HL-60/S4 treated with retinoic acid at 250 ng/mL for 4 days and 3 days (cell line): ENCODE results near the gene FAM221B.

ENCODE experiments used
- in situ Hi-C: fragments of 300-500 bp; cut with MboI; formaldehyde crosslinking; loops from 2 replicates; pipeline ENCODE4 v1.7.0; 2022; ENCODE audit warnings: low sequenced_read_pairs

FAM221B gene

GRCh38 chr9:35847792-35848572, 19.4 kb upstream of the FAM221B start:
- in situ Hi-C loops: no loop called here

GRCh38 chr9:35845824-35846771, 17.6 kb upstream of the FAM221B start:
- in situ Hi-C loops: no loop called here

DNA sequence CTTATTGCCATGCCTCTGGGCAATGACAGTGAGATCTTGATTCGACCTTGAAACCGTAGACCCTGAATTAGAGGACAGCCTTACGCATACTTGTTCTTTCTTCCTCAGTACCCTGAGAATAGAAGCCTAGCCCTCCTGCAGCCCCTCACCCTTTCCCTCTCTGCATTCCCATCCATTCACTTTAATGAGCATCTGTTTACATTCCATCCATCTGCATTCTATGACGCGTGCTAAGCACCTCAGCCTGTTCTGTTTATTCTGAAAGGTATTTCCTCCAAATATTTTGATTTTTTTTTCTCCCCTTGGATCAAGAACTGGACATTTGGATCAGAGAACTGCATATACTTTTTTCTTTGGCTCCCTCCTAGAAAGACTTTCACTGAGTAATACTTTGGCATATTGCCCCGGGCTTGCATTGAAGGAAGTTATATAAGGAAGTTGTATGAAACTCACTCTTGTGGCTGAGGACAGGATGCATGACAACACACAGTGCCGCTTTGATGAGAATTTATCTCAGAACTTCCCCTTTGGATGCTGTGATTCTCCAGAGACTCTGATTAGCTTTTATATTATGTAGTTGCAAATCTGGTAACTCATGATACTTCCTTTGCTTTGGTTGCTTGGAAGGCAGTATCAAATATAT, 16.2 kb upstream of the FAM221B start:
- in situ Hi-C loops: no loop called here

- in situ Hi-C loops: no loop called here
Observed at GRCh38 chr9:35842795-35843194, 14.3 kb upstream of the FAM221B start.

DNA sequence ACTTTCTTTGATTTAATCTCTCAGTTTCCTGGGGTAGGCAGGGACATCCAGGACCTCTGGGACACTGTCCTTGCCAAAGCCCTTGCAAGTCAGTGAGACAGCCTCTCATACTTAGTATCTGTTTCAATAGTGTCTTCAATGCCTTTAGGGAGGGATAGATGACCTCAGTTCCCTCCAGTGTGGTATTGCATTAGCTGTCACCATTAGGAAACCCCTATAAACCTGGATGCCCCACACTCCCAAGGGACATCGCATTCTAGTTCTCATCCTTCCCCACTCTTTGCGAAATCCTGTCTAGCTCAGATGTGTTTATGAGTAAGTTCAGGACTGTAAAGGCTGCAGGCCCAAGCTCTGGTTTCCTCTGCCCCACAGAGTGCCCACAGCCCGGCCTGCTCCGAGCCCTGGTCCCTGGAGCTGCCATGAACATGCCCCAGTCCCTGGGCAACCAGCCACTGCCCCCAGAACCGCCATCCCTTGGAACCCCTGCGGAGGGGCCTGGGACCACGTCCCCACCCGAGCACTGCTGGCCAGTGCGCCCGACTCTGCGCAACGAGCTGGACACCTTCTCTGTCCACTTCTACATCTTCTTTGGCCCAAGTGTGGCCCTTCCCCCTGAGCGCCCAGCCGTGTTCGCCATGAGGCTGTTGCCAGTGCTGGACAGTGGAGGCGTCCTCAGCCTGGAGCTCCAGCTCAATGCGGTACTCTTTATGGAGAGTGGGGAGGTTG, 13.7 kb upstream of the FAM221B start:
- in situ Hi-C loops: no loop called here

- in situ Hi-C loops: no loop called here
Observed at GRCh38 chr9:35841645-35841900, 13.0 kb upstream of the FAM221B start.

- in situ Hi-C loops: no loop called here
Observed at GRCh38 chr9:35840881-35841644, 12.5 kb upstream of the FAM221B start.

- in situ Hi-C loops: no loop called here
Observed at GRCh38 chr9:35839926-35840325, 11.4 kb upstream of the FAM221B start.

GRCh38 chr9:35836595-35836994, 8.1 kb upstream of the FAM221B start:
- in situ Hi-C loops: no loop called here

GRCh38 chr9:35835766-35836165, 7.2 kb upstream of the FAM221B start:
- in situ Hi-C loops: no loop called here

GRCh38 chr9:35835216-35835632, 6.7 kb upstream of the FAM221B start:
- in situ Hi-C loops: no loop called here

DNA sequence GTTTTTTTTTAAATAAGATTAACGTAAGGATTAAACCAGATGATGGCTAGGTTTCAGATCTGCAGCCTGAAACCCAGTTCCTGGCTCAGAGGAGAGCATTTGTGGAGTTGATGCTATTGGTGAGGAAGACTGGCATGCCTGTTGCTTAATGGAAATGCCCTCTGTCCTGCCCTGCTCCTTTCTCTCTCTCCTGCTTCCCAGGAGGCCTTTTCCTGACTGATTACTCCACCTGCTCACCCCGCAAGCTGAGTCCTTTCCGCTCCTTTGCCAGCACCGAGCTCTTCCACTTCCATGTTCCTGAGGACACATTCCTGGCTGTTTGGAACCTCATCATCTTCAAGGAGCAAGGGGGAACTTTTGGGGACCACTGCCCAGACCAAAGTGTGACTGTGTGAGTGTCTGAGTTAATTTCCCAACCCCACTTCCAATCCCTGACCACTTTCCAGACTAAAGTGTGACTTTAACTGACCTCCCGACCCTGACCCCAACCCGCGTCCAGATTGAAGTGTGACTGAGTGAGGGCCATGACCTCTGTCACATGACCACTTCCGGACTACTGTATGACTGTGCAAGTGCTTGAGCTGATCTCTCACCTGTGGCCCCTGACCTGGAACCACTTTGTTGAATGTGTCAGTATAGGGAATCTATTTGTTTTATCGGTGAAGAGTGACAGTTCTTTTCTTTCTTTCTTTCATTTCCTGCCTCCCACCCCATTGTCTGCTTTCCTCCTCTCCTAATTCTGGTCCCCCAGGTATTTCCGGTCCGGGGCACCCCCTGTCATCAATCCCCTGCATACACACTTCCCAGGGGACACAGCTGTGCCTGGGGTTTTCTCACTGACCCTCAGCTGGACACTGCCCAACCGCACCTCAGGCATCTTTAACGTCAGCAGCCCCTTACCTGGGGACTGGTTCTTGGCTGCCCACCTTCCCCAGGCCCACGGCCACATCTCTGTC, 6.0 kb upstream of the FAM221B start:
- in situ Hi-C loops: no loop called here

DNA sequence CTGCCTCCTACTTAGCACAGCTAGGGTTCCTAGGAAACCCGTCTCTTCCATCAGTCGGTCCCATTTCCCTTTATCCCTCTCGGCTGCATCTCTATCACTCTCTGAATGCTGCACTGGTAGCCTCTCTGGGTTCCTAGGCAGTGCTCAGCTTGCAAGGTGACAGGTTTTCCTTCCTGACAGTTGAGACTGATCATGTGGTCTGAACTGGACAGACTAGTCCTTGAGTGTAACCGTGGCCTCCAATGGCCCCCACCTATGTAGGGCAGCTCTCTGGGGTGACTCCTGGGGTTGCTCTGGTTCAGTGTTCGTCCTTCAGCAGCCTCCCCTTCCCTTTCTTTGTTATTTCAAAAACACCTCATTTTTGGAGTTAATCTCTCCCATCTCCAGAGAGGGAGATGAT, 4.3 kb upstream of the FAM221B start:
- in situ Hi-C loops: no loop called here

DNA sequence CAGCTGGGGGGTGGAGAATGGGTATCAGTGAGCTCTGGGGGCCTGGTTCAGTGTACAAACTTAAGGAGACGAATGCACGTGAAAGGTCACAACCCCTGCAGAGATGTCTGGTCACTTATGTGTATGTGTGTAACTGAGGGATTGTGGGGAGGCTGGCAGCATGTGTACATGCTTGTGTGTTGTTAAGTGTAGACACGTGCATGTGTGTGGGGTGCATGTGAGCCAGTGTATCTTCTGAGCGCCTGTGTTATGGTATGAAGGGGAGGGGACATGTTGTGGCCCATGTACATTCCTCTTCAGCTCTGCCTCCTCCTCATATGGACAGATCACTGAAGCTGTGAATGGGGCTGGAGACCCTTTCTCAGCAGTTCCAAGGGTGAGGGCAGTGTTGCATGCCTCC, 2.5 kb upstream of the FAM221B start:
- in situ Hi-C loops: no loop called here

DNA sequence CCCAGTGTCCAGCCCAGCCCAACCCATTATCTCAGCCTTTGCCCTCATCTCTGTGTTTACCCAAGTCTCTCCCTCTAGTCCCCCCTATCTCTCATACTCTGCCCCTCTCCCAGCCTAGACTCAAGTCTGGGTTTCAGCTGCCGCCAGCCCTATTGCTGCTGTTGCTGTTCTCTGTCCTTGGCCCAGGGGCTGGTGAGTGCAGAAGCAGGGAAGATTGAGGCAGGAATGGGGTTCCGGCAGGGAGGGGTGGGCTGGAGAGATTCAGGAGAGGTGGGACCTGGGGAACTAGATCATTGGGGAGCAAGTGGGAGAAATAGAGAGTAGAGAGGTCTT, 1.2 kb upstream of the FAM221B start:
- in situ Hi-C loops: no loop called here

DNA sequence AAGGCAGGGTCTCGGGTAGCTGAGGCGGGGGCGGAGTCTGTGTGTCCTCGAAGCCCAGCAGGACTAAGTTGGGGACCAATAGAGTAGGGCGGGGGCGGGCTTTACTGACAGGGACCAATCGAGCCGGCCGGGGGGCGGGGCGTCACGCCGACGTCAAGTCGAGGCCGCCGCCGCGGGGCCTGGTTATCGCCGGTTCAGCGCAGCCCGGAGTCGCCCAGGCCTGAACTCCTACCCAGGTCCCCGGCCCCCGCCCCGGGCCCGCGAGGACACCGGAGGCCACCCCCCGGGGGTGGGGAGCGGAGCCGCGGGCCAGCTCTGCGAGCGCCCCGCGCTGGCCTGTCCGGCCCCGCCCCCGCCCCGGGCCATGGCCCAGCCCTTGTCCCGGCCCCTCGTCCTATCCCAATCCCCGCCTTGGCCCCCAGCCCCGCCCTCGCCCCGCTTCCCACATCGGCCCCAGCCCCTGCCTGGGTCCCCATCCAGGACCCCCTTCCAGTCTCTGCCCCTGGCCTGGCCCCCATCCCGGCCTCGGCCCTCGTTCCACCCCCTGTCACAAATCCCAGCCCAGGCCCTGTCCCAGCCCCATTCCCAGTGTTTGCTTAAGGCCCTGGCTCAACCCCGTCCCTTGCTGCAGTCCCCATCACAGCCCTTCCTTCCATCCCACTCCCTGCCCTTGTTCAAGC, 692 bp upstream of the FAM221B start, which contains the start of gene TMEM8B:
TMEM8B (plus strand) TSS at position 145 of the 680 bp plus-strand sequence; CDS start at position 365, 220 bp downstream.
- in situ Hi-C loops: no loop called here

- in situ Hi-C loops: no loop called here
Observed at GRCh38 chr9:35827486-35827885, 1.0 kb downstream of the FAM221B start.

- in situ Hi-C loops: no loop called here
Observed at GRCh38 chr9:35826071-35826701, 2.3 kb downstream of the FAM221B start.
